WERI-Rb-1 (cell line): ENCODE results near the gene ANXA1.

Experiments
- DNase-seq: peaks from one replicate; pipeline ENCODE4 v3.0.0-alpha.2; 2020
- H3K27ac ChIP-seq: fragments of 250-450 bp; sonication (Bioruptor Pico); 2 replicates; pipeline ENCODE4 v1.5.1; 2020; ENCODE audit warnings: mild to moderate bottlenecking, moderate library complexity
- H3K27me3 ChIP-seq: fragments of 250-450 bp; sonication (Bioruptor Pico); 2 replicates; pipeline ENCODE4 v1.5.1; 2021; ENCODE audit warnings: mild to moderate bottlenecking, low read depth, moderate library complexity; ENCODE audit not compliant: insufficient read depth, severe bottlenecking
- H3K36me3 ChIP-seq: fragments of 250-450 bp; sonication (Bioruptor Pico); 2 replicates; pipeline ENCODE4 v1.5.1; 2020; ENCODE audit warnings: mild to moderate bottlenecking, moderate library complexity
- H3K4me3 ChIP-seq: 2 replicates; pipeline ENCODE4 v1.5.1; 2011; ENCODE audit warnings: low read depth, mild to moderate bottlenecking, control low read depth, low read length
- H3K9me3 ChIP-seq: fragments of 250-450 bp; sonication (Bioruptor Pico); 2 replicates; pipeline ENCODE4 v1.5.1; 2021; ENCODE audit warnings: mild to moderate bottlenecking, moderate library complexity; ENCODE audit not compliant: severe bottlenecking
- CTCF ChIP-seq: IDR thresholded peaks from 2 replicates; pipeline ENCODE4 v1.5.1; 2011; ENCODE audit warnings: low read depth, mild to moderate bottlenecking, control low read depth, inconsistent platforms, low read length

Gene ANXA1

GRCh38 chr9:73213300-73213699 is 61.6 kb downstream of the ANXA1 start:
- no peak for TF ChIP-seq CTCF
- H3K36me3 ChIP-seq = no peaks in the 10 kb centered on the region
- no peak for DNase-seq
- H3K27ac ChIP-seq = no peak overlapping the region
- H3K27me3 ChIP-seq = no peaks in the 10 kb centered on the region
- H3K4me3 ChIP-seq = no peak overlapping the region
- no peaks in the 10 kb centered on the region for H3K9me3 ChIP-seq

GRCh38 chr9:73215249-73215648 is 63.6 kb downstream of the ANXA1 start:
- no peak overlapping the region for H3K4me3 ChIP-seq
- DNase-seq = no peak
- no peak for TF ChIP-seq CTCF
- no peak overlapping the region for H3K27ac ChIP-seq
- H3K9me3 ChIP-seq = peaks cover 3% of the 10 kb centered on the region
- no peaks in the 10 kb centered on the region for H3K36me3 ChIP-seq
- H3K27me3 ChIP-seq = no peaks in the 10 kb centered on the region

GRCh38 chr9:73216100-73216499 is 64.4 kb downstream of the ANXA1 start:
- peaks cover 3% of the 10 kb centered on the region for H3K9me3 ChIP-seq
- no peak overlapping the region for H3K4me3 ChIP-seq
- H3K27me3 ChIP-seq = no peaks in the 10 kb centered on the region
- no peak overlapping the region for H3K27ac ChIP-seq
- no peaks in the 10 kb centered on the region for H3K36me3 ChIP-seq
- no peak for DNase-seq
- TF ChIP-seq CTCF = no peak
